GM23338 (cell line): ENCODE data around the gene CANT1. TPM values are rescaled to one million over a fixed set of nuclear protein-coding genes. Genes with fewer than 3 reads are reported as not detected.

Experiments used
- ATAC-seq: fragments of 200-7000 bp; cut with Tn5 transposase; 3 replicates; pipeline ENCODE4 v1.9.1; 2020
- DNase-seq: peaks from one replicate; pipeline ENCODE4 v3.0.0-alpha.2; 2015; ENCODE audit warnings: low spot score
- H2AFZ ChIP-seq: fragments of 200-600 bp; sonication (generic); 2 replicates; pipeline ENCODE4 v1.8.0; 2016; ENCODE audit warnings: antibody characterized with exemption, mild to moderate bottlenecking, moderate library complexity
- H3F3A ChIP-seq: fragments of 200-600 bp; sonication (generic); replicated peaks from 2 replicates; pipeline ENCODE4 v1.8.0; 2017; ENCODE audit warnings: antibody characterized with exemption, mixed run types, low read depth
- H3K27ac ChIP-seq: fragments of 200-600 bp; sonication (generic); 2 replicates; pipeline ENCODE4 v1.6.1; 2016; ENCODE audit warnings: low read depth
- H3K27me3 ChIP-seq: fragments of 200-600 bp; sonication (generic); 2 replicates; pipeline ENCODE4 v1.8.0; 2016; ENCODE audit warnings: mild to moderate bottlenecking, mixed run types, moderate library complexity; ENCODE audit not compliant: insufficient read depth
- H3K36me3 ChIP-seq: fragments of 200-600 bp; sonication (generic); 2 replicates; pipeline ENCODE4 v1.8.0; 2016; ENCODE audit warnings: mild to moderate bottlenecking; ENCODE audit not compliant: insufficient read depth
- H3K4me1 ChIP-seq: fragments of 200-600 bp; sonication (generic); 2 replicates; pipeline ENCODE4 v1.8.0; 2016; ENCODE audit warnings: mild to moderate bottlenecking, moderate library complexity; ENCODE audit not compliant: insufficient read depth
- H3K4me2 ChIP-seq: fragments of 200-600 bp; sonication (generic); 2 replicates; pipeline ENCODE4 v1.7.1; 2017; ENCODE audit warnings: mixed run types
- H3K4me3 ChIP-seq: fragments of 200-600 bp; sonication (generic); 2 replicates; pipeline ENCODE4 v1.6.1; 2016; ENCODE audit warnings: mixed run types
- H3K79me2 ChIP-seq: fragments of 200-600 bp; sonication (generic); replicated peaks from 2 replicates; pipeline ENCODE4 v1.8.0; 2017; ENCODE audit warnings: mild to moderate bottlenecking; ENCODE audit not compliant: insufficient read depth
- H3K9me2 ChIP-seq: fragments of 200-600 bp; sonication (generic); 2 replicates; pipeline ENCODE4 v1.8.0; 2017; ENCODE audit not compliant: insufficient read depth
- H4K20me1 ChIP-seq: fragments of 200-600 bp; sonication (generic); replicated peaks from 2 replicates; pipeline ENCODE4 v1.8.0; 2017; ENCODE audit warnings: mild to moderate bottlenecking; ENCODE audit not compliant: insufficient read depth
- H3K27ac Mint-ChIP-seq: 2 replicates; pipeline ENCODE4 v1.8.0; 2020; ENCODE audit warnings: inconsistent platforms, mild to moderate bottlenecking, moderate library complexity, mixed read lengths
- H3K27me3 Mint-ChIP-seq: 3 replicates; pipeline ENCODE4 v1.8.0; 2022; ENCODE audit warnings: low read depth, mild to moderate bottlenecking, moderate library complexity, mixed read lengths, inconsistent platforms; ENCODE audit not compliant: insufficient read depth, poor library complexity
- H3K36me3 Mint-ChIP-seq: 3 replicates; pipeline ENCODE4 v1.8.0; 2021; ENCODE audit warnings: low read depth, mild to moderate bottlenecking, inconsistent platforms, moderate library complexity, mixed read lengths
- H3K4me1 Mint-ChIP-seq: 3 replicates; pipeline ENCODE4 v1.8.0; 2020; ENCODE audit warnings: mild to moderate bottlenecking, inconsistent platforms, mixed read lengths
- H3K4me3 Mint-ChIP-seq: 3 replicates; pipeline ENCODE4 v1.8.0; 2021; ENCODE audit warnings: moderate library complexity, mild to moderate bottlenecking, inconsistent platforms, mixed read lengths
- H3K9me3 Mint-ChIP-seq: 3 replicates; pipeline ENCODE4 v1.8.0; 2020; ENCODE audit warnings: moderate library complexity, mild to moderate bottlenecking, inconsistent platforms, mixed read lengths
- EZH2phosphoT487 ChIP-seq: fragments of 200-600 bp; sonication (generic); IDR thresholded peaks from one replicate; pipeline ENCODE4 v1.8.1; 2018; ENCODE audit warnings: antibody characterized with exemption; ENCODE audit not compliant: unreplicated experiment
- JUNB ChIP-seq: IDR thresholded peaks from one replicate; pipeline ENCODE4 v1.6.1; 2016; ENCODE audit warnings: antibody characterized with exemption; ENCODE audit not compliant: unreplicated experiment
- ZNF331 ChIP-seq: fragments of 250-450 bp; sonication (Bioruptor Pico); IDR thresholded peaks from 2 replicates; pipeline ENCODE4 v1.5.0; 2020; ENCODE audit warnings: low read depth, mild to moderate bottlenecking, moderate library complexity
- polyA plus RNA-seq: library from polyadenylated mRNA; unstranded; fragments of >200 nt; fragmentation: Nextera tagmentation; extraction: Ambion mirVana; gene quantifications from 2 replicates; pipeline ENCODE4 v1.2.1, GENCODE V29; 2016
- total RNA-seq: library from RNA; depleted of rRNA; stranded (reverse); fragments of >200 nt; shearing (Covaris generic); gene quantifications from 2 replicates; pipeline ENCODE4 v1.2.3, GENCODE V29; 2014
- TF ChIP-seq, protein P1 (sequence below): fragments of 250-450 bp; sonication (Bioruptor Pico); IDR thresholded peaks from 2 replicates; pipeline ENCODE4 v1.5.0; 2020; ENCODE audit warnings: mild to moderate bottlenecking, moderate library complexity
- TF ChIP-seq, protein P2 (sequence below), 2 experiments: fragments of 200-600 bp in 1 of 2; sonication (generic) in 1 of 2; conservative IDR thresholded peaks; 2 replicates each; pipeline versions ENCODE4 v1.5.1 to v1.6.1; 2016 to 2017; ENCODE audit warnings: antibody characterized with exemption in 2 of 2, low read depth in 2 of 2, mild to moderate bottlenecking in 2 of 2, moderate library complexity in 1 of 2
- TF ChIP-seq, protein P3 (sequence below): IDR thresholded peaks from 2 replicates; pipeline ENCODE4 v1.6.1; 2016; ENCODE audit warnings: antibody characterized with exemption

Gene CANT1
- total and polyA plus RNA-seq, 2 experiments from 2014 or later = 5.9 to 38.8 TPM

DNA sequence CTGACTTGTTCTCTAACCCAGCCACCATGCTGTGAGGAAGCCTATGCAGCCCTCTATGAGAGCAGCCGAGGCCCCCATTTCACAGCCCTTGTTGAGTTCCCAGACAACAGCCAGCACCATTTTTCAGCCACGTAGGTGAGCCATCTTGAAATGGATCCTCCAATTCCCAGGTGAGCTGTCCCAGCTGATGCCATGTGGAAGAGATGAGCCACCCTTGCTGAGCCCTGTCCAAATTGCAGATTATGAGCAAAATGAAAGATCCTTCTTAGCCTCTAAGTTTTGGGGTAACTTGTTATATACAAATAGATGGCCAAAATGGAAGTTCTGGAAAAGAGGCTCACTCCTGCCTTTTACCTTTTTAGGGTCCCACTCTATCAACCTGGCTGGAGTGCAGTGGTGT lies 58.7 kb downstream of the CANT1 start:
- ATAC-seq = no peak
- Mint-ChIP-seq H3K4me1 (peaks cover 7% of the 10 kb centered on the region; the same call in 2 of the 3 replicates), H3K4me3 (no peak overlapping the region), H3K27me3 (peaks cover 7% of the 10 kb centered on the region), H3K9me3 (peaks cover 24% of the 10 kb centered on the region), H3K27ac (no peak overlapping the region), H3K36me3 (peaks cover 11% of the 10 kb centered on the region; the same call in 2 of the 3 replicates)
- Histone ChIP-seq H2AFZ (no peak overlapping the region), H3K9me2 (no peaks in the 10 kb centered on the region), H3K4me1 (no peaks in the 10 kb centered on the region), H3K27ac (no peak overlapping the region), H3K27me3 (no peaks in the 10 kb centered on the region), H3K79me2 (no peaks in the 10 kb centered on the region), H4K20me1 (no peaks in the 10 kb centered on the region; the same call in 1 of the 2 replicates), H3K36me3 (no peaks in the 10 kb centered on the region), H3K4me2 (no peak overlapping the region), H3K4me3 (no peak overlapping the region), H3F3A (no peaks in the 10 kb centered on the region)
- DNase-seq = no peak
- TF ChIP-seq ZNF331 (CRISPR knock-in tag) (peak; percentile 99), EZH2phosphoT487 (no peak), JUNB (no peak)
- TF ChIP-seq, protein P1, sequence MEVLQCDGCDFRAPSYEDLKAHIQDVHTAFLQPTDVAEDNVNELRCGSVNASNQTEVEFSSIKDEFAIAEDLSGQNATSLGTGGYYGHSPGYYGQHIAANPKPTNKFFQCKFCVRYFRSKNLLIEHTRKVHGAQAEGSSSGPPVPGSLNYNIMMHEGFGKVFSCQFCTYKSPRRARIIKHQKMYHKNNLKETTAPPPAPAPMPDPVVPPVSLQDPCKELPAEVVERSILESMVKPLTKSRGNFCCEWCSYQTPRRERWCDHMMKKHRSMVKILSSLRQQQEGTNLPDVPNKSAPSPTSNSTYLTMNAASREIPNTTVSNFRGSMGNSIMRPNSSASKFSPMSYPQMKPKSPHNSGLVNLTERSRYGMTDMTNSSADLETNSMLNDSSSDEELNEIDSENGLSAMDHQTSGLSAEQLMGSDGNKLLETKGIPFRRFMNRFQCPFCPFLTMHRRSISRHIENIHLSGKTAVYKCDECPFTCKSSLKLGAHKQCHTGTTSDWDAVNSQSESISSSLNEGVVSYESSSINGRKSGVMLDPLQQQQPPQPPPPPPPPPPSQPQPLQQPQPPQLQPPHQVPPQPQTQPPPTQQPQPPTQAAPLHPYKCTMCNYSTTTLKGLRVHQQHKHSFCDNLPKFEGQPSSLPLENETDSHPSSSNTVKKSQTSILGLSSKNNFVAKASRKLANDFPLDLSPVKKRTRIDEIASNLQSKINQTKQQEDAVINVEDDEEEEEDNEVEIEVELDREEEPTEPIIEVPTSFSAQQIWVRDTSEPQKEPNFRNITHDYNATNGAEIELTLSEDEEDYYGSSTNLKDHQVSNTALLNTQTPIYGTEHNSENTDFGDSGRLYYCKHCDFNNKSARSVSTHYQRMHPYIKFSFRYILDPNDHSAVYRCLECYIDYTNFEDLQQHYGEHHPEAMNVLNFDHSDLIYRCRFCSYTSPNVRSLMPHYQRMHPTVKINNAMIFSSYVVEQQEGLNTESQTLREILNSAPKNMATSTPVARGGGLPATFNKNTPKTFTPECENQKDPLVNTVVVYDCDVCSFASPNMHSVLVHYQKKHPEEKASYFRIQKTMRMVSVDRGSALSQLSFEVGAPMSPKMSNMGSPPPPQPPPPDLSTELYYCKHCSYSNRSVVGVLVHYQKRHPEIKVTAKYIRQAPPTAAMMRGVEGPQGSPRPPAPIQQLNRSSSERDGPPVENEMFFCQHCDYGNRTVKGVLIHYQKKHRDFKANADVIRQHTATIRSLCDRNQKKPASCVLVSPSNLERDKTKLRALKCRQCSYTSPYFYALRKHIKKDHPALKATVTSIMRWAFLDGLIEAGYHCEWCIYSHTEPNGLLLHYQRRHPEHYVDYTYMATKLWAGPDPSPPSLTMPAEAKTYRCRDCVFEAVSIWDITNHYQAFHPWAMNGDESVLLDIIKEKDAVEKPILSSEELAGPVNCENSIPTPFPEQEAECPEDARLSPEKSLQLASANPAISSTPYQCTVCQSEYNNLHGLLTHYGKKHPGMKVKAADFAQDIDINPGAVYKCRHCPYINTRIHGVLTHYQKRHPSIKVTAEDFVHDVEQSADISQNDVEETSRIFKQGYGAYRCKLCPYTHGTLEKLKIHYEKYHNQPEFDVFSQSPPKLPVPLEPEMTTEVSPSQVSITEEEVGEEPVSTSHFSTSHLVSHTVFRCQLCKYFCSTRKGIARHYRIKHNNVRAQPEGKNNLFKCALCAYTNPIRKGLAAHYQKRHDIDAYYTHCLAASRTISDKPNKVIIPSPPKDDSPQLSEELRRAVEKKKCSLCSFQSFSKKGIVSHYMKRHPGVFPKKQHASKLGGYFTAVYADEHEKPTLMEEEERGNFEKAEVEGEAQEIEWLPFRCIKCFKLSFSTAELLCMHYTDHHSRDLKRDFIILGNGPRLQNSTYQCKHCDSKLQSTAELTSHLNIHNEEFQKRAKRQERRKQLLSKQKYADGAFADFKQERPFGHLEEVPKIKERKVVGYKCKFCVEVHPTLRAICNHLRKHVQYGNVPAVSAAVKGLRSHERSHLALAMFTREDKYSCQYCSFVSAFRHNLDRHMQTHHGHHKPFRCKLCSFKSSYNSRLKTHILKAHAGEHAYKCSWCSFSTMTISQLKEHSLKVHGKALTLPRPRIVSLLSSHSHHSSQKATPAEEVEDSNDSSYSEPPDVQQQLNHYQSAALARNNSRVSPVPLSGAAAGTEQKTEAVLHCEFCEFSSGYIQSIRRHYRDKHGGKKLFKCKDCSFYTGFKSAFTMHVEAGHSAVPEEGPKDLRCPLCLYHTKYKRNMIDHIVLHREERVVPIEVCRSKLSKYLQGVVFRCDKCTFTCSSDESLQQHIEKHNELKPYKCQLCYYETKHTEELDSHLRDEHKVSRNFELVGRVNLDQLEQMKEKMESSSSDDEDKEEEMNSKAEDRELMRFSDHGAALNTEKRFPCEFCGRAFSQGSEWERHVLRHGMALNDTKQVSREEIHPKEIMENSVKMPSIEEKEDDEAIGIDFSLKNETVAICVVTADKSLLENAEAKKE (CRISPR knock-in tag) = no peak
- TF ChIP-seq, protein P2, sequence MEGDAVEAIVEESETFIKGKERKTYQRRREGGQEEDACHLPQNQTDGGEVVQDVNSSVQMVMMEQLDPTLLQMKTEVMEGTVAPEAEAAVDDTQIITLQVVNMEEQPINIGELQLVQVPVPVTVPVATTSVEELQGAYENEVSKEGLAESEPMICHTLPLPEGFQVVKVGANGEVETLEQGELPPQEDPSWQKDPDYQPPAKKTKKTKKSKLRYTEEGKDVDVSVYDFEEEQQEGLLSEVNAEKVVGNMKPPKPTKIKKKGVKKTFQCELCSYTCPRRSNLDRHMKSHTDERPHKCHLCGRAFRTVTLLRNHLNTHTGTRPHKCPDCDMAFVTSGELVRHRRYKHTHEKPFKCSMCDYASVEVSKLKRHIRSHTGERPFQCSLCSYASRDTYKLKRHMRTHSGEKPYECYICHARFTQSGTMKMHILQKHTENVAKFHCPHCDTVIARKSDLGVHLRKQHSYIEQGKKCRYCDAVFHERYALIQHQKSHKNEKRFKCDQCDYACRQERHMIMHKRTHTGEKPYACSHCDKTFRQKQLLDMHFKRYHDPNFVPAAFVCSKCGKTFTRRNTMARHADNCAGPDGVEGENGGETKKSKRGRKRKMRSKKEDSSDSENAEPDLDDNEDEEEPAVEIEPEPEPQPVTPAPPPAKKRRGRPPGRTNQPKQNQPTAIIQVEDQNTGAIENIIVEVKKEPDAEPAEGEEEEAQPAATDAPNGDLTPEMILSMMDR (conservative IDR thresholded peaks at IDR 0.05; ENCODE audit: low read depth in 2 of 2) = no peak
- TF ChIP-seq, protein P3, sequence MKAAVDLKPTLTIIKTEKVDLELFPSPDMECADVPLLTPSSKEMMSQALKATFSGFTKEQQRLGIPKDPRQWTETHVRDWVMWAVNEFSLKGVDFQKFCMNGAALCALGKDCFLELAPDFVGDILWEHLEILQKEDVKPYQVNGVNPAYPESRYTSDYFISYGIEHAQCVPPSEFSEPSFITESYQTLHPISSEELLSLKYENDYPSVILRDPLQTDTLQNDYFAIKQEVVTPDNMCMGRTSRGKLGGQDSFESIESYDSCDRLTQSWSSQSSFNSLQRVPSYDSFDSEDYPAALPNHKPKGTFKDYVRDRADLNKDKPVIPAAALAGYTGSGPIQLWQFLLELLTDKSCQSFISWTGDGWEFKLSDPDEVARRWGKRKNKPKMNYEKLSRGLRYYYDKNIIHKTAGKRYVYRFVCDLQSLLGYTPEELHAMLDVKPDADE = no peak
